HEK293 (cell line): ENCODE data around the gene SLC2A14.
"Not testable (repeated sequence)": the region's sequence is repeated elsewhere in the genome, so short reads cannot be mapped to it uniquely, and the experiment has no call there.

Experiments used
- CTCF ChIA-PET: fragments of 350-600 bp; formaldehyde crosslinking; extraction: SDS; loops from one replicate; lab custom pipeline; 2021; ENCODE audit warnings: antibody characterized with exemption; lab: Yijun Ruan, JAX
- POLR2A ChIA-PET: fragments of 300-600 bp; formaldehyde crosslinking; extraction: SDS; loops from one replicate; lab custom pipeline; 2020; ENCODE audit warnings: antibody characterized with exemption, inconsistent platforms; lab: Yijun Ruan, JAX
- H3K27ac ChIP-seq: fragments of 200-500 bp; sonication (Bioruptor generic); 2 replicates; pipeline ENCODE4 v1.5.1; 2014; ENCODE audit warnings: low read depth, low read length, control low read depth, inconsistent platforms; ENCODE audit errors: extremely low read depth
- H3K36me3 ChIP-seq, 2 experiments: fragments of 200-500 bp in 1 of 2; sonication (Bioruptor generic) in 1 of 2; 1 replicate in 1 of 2; 2 replicates in 1 of 2; pipeline ENCODE4 v1.5.1; 2014 to 2017; ENCODE audit warnings: inconsistent platforms in 2 of 2, low read length in 2 of 2; ENCODE audit not compliant: control insufficient read depth in 2 of 2, insufficient read depth in 1 of 2
- H3K4me1 ChIP-seq: fragments of 200-500 bp; sonication (Bioruptor generic); 2 replicates; pipeline ENCODE4 v1.5.1; 2014; ENCODE audit warnings: mild to moderate bottlenecking, low read length, inconsistent platforms; ENCODE audit not compliant: control insufficient read depth, insufficient read depth
- H3K4me3 ChIP-seq: 2 replicates; pipeline ENCODE4 v1.5.1; 2011; ENCODE audit warnings: low read depth, mild to moderate bottlenecking, control low read depth, low read length, moderate library complexity
- H3K9me3 ChIP-seq: fragments of 200-500 bp; sonication (Bioruptor generic); 2 replicates; pipeline ENCODE4 v1.5.1; 2014; ENCODE audit warnings: low read depth, low read length, inconsistent platforms; ENCODE audit not compliant: control insufficient read depth, insufficient read depth
- BCL11A ChIP-seq: fragments of 450-650 bp; formaldehyde crosslinking; IDR thresholded peaks from 2 replicates; pipeline ENCODE4 v1.5.1; 2016; ENCODE audit warnings: low read depth, missing biosample characterization, missing genetic modification characterization
- KLF16 ChIP-seq: fragments of 450-650 bp; formaldehyde crosslinking; IDR thresholded peaks from 2 replicates; pipeline ENCODE4 v1.5.1; 2017; ENCODE audit warnings: missing biosample characterization, missing genetic modification characterization
- OSR2 ChIP-seq: fragments of 450-650 bp; formaldehyde crosslinking; IDR thresholded peaks from 2 replicates; pipeline ENCODE4 v1.5.1; 2016; ENCODE audit warnings: missing biosample characterization, missing genetic modification characterization
- PRDM2 ChIP-seq: fragments of 450-650 bp; formaldehyde crosslinking; IDR thresholded peaks from 2 replicates; pipeline ENCODE4 v1.5.1; 2016; ENCODE audit warnings: missing biosample characterization, missing genetic modification characterization, borderline replicate concordance
- SP3 ChIP-seq: fragments of 450-650 bp; formaldehyde crosslinking; IDR thresholded peaks from 2 replicates; pipeline ENCODE4 v1.5.1; 2016; ENCODE audit warnings: missing biosample characterization, missing genetic modification characterization
- ZBTB7A ChIP-seq: fragments of 450-650 bp; formaldehyde crosslinking; IDR thresholded peaks from 2 replicates; pipeline ENCODE4 v1.5.1; 2016; ENCODE audit warnings: low read depth, missing biosample characterization, missing genetic modification characterization
- ZFP37 ChIP-seq: fragments of 450-650 bp; formaldehyde crosslinking; IDR thresholded peaks from 2 replicates; pipeline ENCODE4 v1.5.1; 2016; ENCODE audit warnings: missing biosample characterization, missing genetic modification characterization
- ZNF10 ChIP-seq: fragments of 450-650 bp; formaldehyde crosslinking; IDR thresholded peaks from 2 replicates; pipeline ENCODE4 v1.5.1; 2017; ENCODE audit warnings: missing biosample characterization, missing genetic modification characterization
- ZNF148 ChIP-seq: fragments of 450-650 bp; formaldehyde crosslinking; IDR thresholded peaks from 2 replicates; pipeline ENCODE4 v1.5.0; 2017; ENCODE audit warnings: missing biosample characterization, missing genetic modification characterization, borderline replicate concordance
- ZNF174 ChIP-seq: fragments of 450-650 bp; formaldehyde crosslinking; IDR thresholded peaks from 2 replicates; pipeline ENCODE4 v1.5.0; 2017; ENCODE audit warnings: missing biosample characterization, mild to moderate bottlenecking, missing genetic modification characterization
- ZNF175 ChIP-seq: fragments of 450-650 bp; formaldehyde crosslinking; IDR thresholded peaks from 2 replicates; pipeline ENCODE4 v1.5.1; 2016; ENCODE audit warnings: missing biosample characterization, missing genetic modification characterization
- ZNF510 ChIP-seq: fragments of 450-650 bp; formaldehyde crosslinking; IDR thresholded peaks from 2 replicates; pipeline ENCODE4 v1.5.1; 2018; ENCODE audit warnings: mild to moderate bottlenecking, missing genetic modification characterization, missing biosample characterization; ENCODE audit not compliant: insufficient replicate concordance
- ZNF530 ChIP-seq: fragments of 450-650 bp; formaldehyde crosslinking; IDR thresholded peaks from 2 replicates; pipeline ENCODE4 v1.5.1; 2016; ENCODE audit warnings: low read depth, missing biosample characterization, missing genetic modification characterization
- ZNF654 ChIP-seq: fragments of 450-650 bp; formaldehyde crosslinking; IDR thresholded peaks from 2 replicates; pipeline ENCODE4 v1.5.1; 2016; ENCODE audit warnings: low read depth, missing biosample characterization, missing genetic modification characterization
- ZNF791 ChIP-seq: fragments of 450-650 bp; formaldehyde crosslinking; IDR thresholded peaks from 2 replicates; pipeline ENCODE4 v1.5.1; 2016; ENCODE audit warnings: missing biosample characterization, missing genetic modification characterization
- TF ChIP-seq, protein P1 (sequence below): fragments of 450-650 bp; formaldehyde crosslinking; IDR thresholded peaks from 2 replicates; pipeline ENCODE4; 2016; ENCODE audit warnings: missing biosample characterization, missing genetic modification characterization

Gene SLC2A14

GRCh38 chr12:7899755-7900154, 27.0 kb upstream of the SLC2A14 start (continued):
- TF ChIP-seq ZNF510 (tag by site-specific recombination) (no peak), ZNF174 (tag by site-specific recombination) (no peak), ZNF791 (no peak), ZFP37 (tag by site-specific recombination) (no peak), KLF16 (tag by site-specific recombination) (no peak)
- TF ChIP-seq, protein P1, sequence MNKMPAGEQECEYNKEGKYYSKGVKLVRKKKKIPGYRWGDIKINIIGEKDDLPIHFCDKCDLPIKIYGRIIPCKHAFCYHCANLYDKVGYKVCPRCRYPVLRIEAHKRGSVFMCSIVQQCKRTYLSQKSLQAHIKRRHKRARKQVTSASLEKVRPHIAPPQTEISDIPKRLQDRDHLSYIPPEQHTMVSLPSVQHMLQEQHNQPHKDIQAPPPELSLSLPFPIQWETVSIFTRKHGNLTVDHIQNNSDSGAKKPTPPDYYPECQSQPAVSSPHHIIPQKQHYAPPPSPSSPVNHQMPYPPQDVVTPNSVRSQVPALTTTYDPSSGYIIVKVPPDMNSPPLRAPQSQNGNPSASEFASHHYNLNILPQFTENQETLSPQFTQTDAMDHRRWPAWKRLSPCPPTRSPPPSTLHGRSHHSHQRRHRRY (tag by site-specific recombination): no peak

- H3K4me1 ChIP-seq, H3K36me3 ChIP-seq, POLR2A ChIA-PET, H3K27ac ChIP-seq, H3K4me3 ChIP-seq, H3K9me3 ChIP-seq: not testable (repeated sequence)
- CTCF ChIA-PET: interaction anchor here (1.0 kb wide), 1 partner anchor 36 kb away, joined by 3 read pairs; no protein-coding TSS in a partner anchor
Measured at GRCh38 chr12:7896726-7897125, 24.0 kb upstream of the SLC2A14 start.

- TF ChIP-seq ZNF10 (tag by site-specific recombination) (no peak), ZNF148 (no peak), BCL11A (no peak), ZBTB7A (tag by site-specific recombination) (no peak), ZNF175 (tag by site-specific recombination) (no peak), SP3 (no peak), PRDM2 (tag by site-specific recombination) (no peak), ZNF654 (tag by site-specific recombination) (no peak), ZNF530 (no peak), OSR2 (tag by site-specific recombination) (no peak)
- POLR2A ChIA-PET: no interaction called here
Measured at GRCh38 chr12:7892186-7892980, 19.7 kb upstream of the SLC2A14 start.

More at GRCh38 chr12:7892186-7892980, 19.7 kb upstream of the SLC2A14 start:
- Histone ChIP-seq H3K4me3 (no peak overlapping the region), H3K4me1 (peaks cover 3% of the 10 kb centered on the region; the same call in 1 of the 2 replicates), H3K36me3 (no peaks in the 10 kb centered on the region), H3K9me3 (no peaks in the 10 kb centered on the region), H3K27ac (no peak overlapping the region)
- CTCF ChIA-PET: no interaction called here
